Parathyroid adenoma (tissue), 2 donors: Measurements from ENCODE around the gene MRS2.

Experiments used
- H2AFZ ChIP-seq: fragments of 300-600 bp; sonication (generic); one replicate; pipeline ENCODE4 v1.7.0; 2017; ENCODE audit warnings: antibody characterized with exemption, mild to moderate bottlenecking
- H3K27ac ChIP-seq: fragments of 300-600 bp; sonication (generic); one replicate; pipeline ENCODE4 v1.7.0; 2017
- H3K27me3 ChIP-seq: fragments of 300-600 bp; sonication (generic); one replicate; pipeline ENCODE4 v1.7.0; 2017; ENCODE audit warnings: low read length; ENCODE audit not compliant: control insufficient read depth, insufficient read depth
- H3K36me3 ChIP-seq: fragments of 300-600 bp; sonication (generic); one replicate; pipeline ENCODE4 v1.7.0; 2017; ENCODE audit warnings: low read length; ENCODE audit not compliant: control insufficient read depth, insufficient read depth
- H3K4me1 ChIP-seq: fragments of 300-600 bp; sonication (generic); one replicate; pipeline ENCODE4 v1.7.0; 2017; ENCODE audit warnings: control low read depth
- H3K4me2 ChIP-seq: fragments of 300-600 bp; sonication (generic); one replicate; pipeline ENCODE4 v1.7.0; 2017; ENCODE audit warnings: low read length
- H3K4me3 ChIP-seq: fragments of 300-600 bp; sonication (generic); one replicate; pipeline ENCODE4 v1.7.0; 2017; ENCODE audit warnings: low read depth, low read length
- H3K79me2 ChIP-seq: fragments of 300-600 bp; sonication (generic); one replicate; pipeline ENCODE4 v1.7.0; 2017; ENCODE audit warnings: control low read depth
- H3K9ac ChIP-seq: fragments of 300-600 bp; sonication (generic); one replicate; pipeline ENCODE4 v1.7.0; 2017; ENCODE audit warnings: mild to moderate bottlenecking
- H3K9me3 ChIP-seq: fragments of 300-600 bp; sonication (generic); one replicate; pipeline ENCODE4 v1.7.0; 2017; ENCODE audit warnings: low read length; ENCODE audit not compliant: control insufficient read depth
- CTCF ChIP-seq: fragments of 300-600 bp; sonication (generic); IDR thresholded peaks from one replicate; pipeline ENCODE4 v1.7.0; 2017; ENCODE audit warnings: antibody characterized with exemption, mild to moderate bottlenecking
- donor health status: primary hyperparathyroidism.

The MRS2 gene

DNA sequence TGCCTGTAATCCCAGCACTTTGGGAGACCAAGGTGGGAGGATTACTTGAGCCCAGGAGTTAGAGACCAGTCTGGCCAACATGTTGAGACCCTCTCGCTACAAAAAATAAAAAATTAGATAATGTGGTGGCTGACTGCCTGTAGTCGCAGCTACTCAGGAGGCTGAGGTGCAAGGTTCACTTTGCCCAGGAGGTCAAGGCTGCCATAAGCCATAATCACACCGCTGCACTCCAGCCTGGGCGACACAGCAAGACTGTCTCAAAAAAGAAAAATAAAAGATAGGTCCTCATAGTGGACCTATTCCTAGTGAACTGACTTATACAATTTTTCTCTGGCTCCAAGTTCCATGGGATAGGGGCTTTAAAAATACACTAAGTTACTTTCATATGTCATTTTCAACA lies 41.9 kb downstream of the MRS2 start:
- Histone ChIP-seq H3K4me2 (no peak overlapping the region), H3K4me3 (no peak overlapping the region), H3K9ac (no peak overlapping the region), H3K36me3 (no peaks in the 10 kb centered on the region), H3K79me2 (no peaks in the 10 kb centered on the region), H3K4me1 (peaks cover 4% of the 10 kb centered on the region), H2AFZ (no peak overlapping the region), H3K27me3 (no peaks in the 10 kb centered on the region), H3K9me3 (no peaks in the 10 kb centered on the region), H3K27ac (no peak overlapping the region)
- TF ChIP-seq CTCF = no peak

DNA sequence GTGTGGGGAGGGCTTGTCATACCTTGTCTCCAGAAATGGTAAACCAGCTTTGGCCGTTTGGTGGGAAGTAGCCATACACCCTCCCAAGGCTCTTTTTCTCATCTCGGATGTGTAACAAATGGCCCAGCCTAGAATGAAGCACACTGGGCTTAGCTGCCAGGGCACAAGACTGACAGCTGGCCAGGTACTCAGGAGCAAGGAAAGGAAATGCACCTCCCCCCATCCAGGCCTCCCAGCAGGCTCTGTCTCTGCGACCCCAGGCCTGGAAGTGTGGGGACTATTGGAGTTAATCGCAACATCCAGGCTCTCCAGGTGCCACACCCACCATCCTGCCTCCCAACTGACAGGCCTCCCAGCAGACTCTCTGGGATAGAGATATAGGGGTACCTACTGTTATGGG lies 43.0 kb downstream of the MRS2 start:
- no peaks in the 10 kb centered on the region for H3K36me3 ChIP-seq
- no peak overlapping the region for H3K4me3 ChIP-seq
- H2AFZ ChIP-seq = no peak overlapping the region
- H3K4me2 ChIP-seq = no peak overlapping the region
- H3K9me3 ChIP-seq = no peaks in the 10 kb centered on the region
- H3K27ac ChIP-seq = no peak overlapping the region
- H3K27me3 ChIP-seq = no peaks in the 10 kb centered on the region
- no peaks in the 10 kb centered on the region for H3K79me2 ChIP-seq
- H3K4me1 ChIP-seq = peaks cover 4% of the 10 kb centered on the region
- no peak overlapping the region for H3K9ac ChIP-seq
- no peak for TF ChIP-seq CTCF

GRCh38 chr6:24446670-24447069 lies 43.9 kb downstream of the MRS2 start:
- H3K9me3 ChIP-seq = no peaks in the 10 kb centered on the region
- H3K36me3 ChIP-seq = no peaks in the 10 kb centered on the region
- no peak overlapping the region for H3K4me3 ChIP-seq
- no peaks in the 10 kb centered on the region for H3K27me3 ChIP-seq
- no peaks in the 10 kb centered on the region for H3K79me2 ChIP-seq
- no peak overlapping the region for H2AFZ ChIP-seq
- no peak overlapping the region for H3K4me2 ChIP-seq
- no peak overlapping the region for H3K27ac ChIP-seq
- H3K9ac ChIP-seq = no peak overlapping the region
- no peaks in the 10 kb centered on the region for H3K4me1 ChIP-seq
- TF ChIP-seq CTCF = no peak

DNA sequence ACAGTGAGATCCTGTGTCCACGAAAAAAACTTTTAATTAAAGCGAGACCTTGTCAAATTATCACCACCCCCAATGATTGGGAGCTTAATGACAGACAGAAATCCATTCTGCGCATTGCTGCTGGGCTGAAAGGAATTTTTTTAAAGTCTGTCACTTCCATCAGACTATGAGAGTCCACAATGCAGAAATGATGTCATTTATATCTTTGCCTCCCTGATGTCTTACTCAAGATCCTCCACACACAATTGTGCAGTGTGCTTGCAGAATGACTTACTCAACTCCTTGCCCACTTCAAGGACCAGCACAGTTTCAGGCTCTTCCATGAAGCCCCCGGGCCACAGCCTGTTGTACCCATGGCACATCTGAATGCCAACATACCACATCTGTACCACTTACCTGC lies 45.7 kb downstream of the MRS2 start:
- Histone ChIP-seq H3K36me3 (no peaks in the 10 kb centered on the region), H3K27ac (no peak overlapping the region), H3K79me2 (no peaks in the 10 kb centered on the region), H3K27me3 (no peaks in the 10 kb centered on the region), H3K9me3 (no peaks in the 10 kb centered on the region), H3K4me1 (no peaks in the 10 kb centered on the region), H2AFZ (no peak overlapping the region), H3K4me2 (no peak overlapping the region), H3K4me3 (no peak overlapping the region), H3K9ac (no peak overlapping the region)
- no peak for TF ChIP-seq CTCF

GRCh38 chr6:24448828-24449525 lies 46.2 kb downstream of the MRS2 start:
- Histone ChIP-seq H3K27me3 (no peaks in the 10 kb centered on the region), H3K9me3 (no peaks in the 10 kb centered on the region), H3K4me2 (no peak overlapping the region), H3K4me1 (no peaks in the 10 kb centered on the region), H3K27ac (no peak overlapping the region), H3K9ac (no peak overlapping the region), H3K79me2 (no peaks in the 10 kb centered on the region), H3K4me3 (no peak overlapping the region), H3K36me3 (no peaks in the 10 kb centered on the region), H2AFZ (no peak overlapping the region)
- TF ChIP-seq CTCF = no peak
